ENCODE results near the gene ATP5F1D.

ATP5F1D gene

DNA sequence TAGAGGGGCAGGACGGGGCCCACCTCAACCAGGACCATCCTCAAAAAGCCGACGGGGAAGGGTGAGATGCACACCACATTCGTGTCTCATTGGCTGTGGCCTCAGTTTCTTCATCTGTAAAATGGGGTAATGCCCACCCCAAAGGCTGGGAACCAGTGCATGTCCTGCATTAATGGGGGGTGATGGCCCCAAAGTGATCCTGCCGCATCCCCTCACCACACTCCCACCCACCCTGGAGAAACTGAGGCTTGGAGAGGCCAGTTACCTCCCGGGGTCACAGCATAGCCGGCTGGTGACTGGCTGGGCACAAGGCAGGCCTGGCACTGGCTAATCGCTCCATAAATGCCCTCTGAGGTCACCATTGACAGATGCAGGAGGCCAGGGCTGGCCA lies 6.2 kb downstream of the ATP5F1D start:
- Histone ChIP-seq H3K9me2 (replicated peaks; ENCODE audit: low read depth, low read length) (no peaks in the 10 kb centered on the region), H3K4me2 (ENCODE audit: low read depth, low read length, poor library complexity, severe bottlenecking) (peak overlapping the region; percentile 62), H3K9ac (ENCODE audit: low read depth, low read length, poor library complexity, severe bottlenecking) (peak overlapping the region; percentile 94), H2AFZ (ENCODE audit: low read length) (0 out of 2 replicates have a peak overlapping the region, but pooled peaks have one; percentile 52), H3K9me3 (ENCODE audit: insufficient read depth, low read depth, low read length) (no peaks in the 10 kb centered on the region), H3K4me1 (ENCODE audit: insufficient read depth, low read length, poor library complexity, severe bottlenecking) (peaks cover 21% of the 10 kb centered on the region), H3K36me3 (ENCODE audit: insufficient read depth, low read length) (no peaks in the 10 kb centered on the region), H3K79me2 (ENCODE audit: insufficient read depth, low read length) (peaks cover 45% of the 10 kb centered on the region), H3K4me3 (ENCODE audit: low read length, poor library complexity, severe bottlenecking) (peak overlapping the region; percentile 92), H4K20me1 (ENCODE audit: insufficient read depth, low read length, poor library complexity, severe bottlenecking) (peaks cover 27% of the 10 kb centered on the region), H3K27me3 (ENCODE audit: insufficient read depth, low read length, poor library complexity, severe bottlenecking) (no peaks in the 10 kb centered on the region), H3F3A (ENCODE audit: low read depth) (peaks cover 8% of the 10 kb centered on the region; the same call in 1 of the 2 replicates)
- no peak for TF ChIP-seq CTCF (conservative IDR thresholded peaks at IDR 0.05; ENCODE audit: low read length)
- TF ChIP-seq EZH2phosphoT487 (IDR thresholded peaks at IDR 0.05; ENCODE audit: borderline replicate concordance), result no peak

GRCh38 chr19:1248139-1248785 lies 6.7 kb downstream of the ATP5F1D start, which contains the start of gene MIDN:
TSS of gene MIDN (plus strand) at chr19:1248583. CDS start at chr19:1250297, 1,714 bp downstream.
- Histone ChIP-seq H3K4me3 (ENCODE audit: low read length, poor library complexity, severe bottlenecking) (peak within 1 kb of the TSS; percentile 92), H3F3A (ENCODE audit: low read depth) (peaks cover 8% of the 10 kb centered on the region; the same call in 1 of the 2 replicates), H2AFZ (ENCODE audit: low read length) (peak within 1 kb of the TSS; percentile 67; the same call in 1 of the 2 replicates), H3K27me3 (ENCODE audit: insufficient read depth, low read length, poor library complexity, severe bottlenecking) (no peaks in the 10 kb centered on the region), H3K4me1 (ENCODE audit: insufficient read depth, low read length, poor library complexity, severe bottlenecking) (peaks cover 19% of the 10 kb centered on the region), H3K79me2 (ENCODE audit: insufficient read depth, low read length) (peaks cover 47% of the 10 kb centered on the region), H3K4me2 (ENCODE audit: low read depth, low read length, poor library complexity, severe bottlenecking) (peak within 1 kb of the TSS; percentile 76), H3K9me3 (ENCODE audit: insufficient read depth, low read depth, low read length) (no peaks in the 10 kb centered on the region), H3K9me2 (replicated peaks; ENCODE audit: low read depth, low read length) (no peaks in the 10 kb centered on the region), H3K36me3 (ENCODE audit: insufficient read depth, low read length) (no peaks in the 10 kb centered on the region), H4K20me1 (ENCODE audit: insufficient read depth, low read length, poor library complexity, severe bottlenecking) (peaks cover 31% of the 10 kb centered on the region), H3K9ac (ENCODE audit: low read depth, low read length, poor library complexity, severe bottlenecking) (peak within 1 kb of the TSS; percentile 94)
- peak; percentile 34 for TF ChIP-seq CTCF (conservative IDR thresholded peaks at IDR 0.05; ENCODE audit: low read length)
- TF ChIP-seq EZH2phosphoT487 (IDR thresholded peaks at IDR 0.05; ENCODE audit: borderline replicate concordance), result no peak

DNA sequence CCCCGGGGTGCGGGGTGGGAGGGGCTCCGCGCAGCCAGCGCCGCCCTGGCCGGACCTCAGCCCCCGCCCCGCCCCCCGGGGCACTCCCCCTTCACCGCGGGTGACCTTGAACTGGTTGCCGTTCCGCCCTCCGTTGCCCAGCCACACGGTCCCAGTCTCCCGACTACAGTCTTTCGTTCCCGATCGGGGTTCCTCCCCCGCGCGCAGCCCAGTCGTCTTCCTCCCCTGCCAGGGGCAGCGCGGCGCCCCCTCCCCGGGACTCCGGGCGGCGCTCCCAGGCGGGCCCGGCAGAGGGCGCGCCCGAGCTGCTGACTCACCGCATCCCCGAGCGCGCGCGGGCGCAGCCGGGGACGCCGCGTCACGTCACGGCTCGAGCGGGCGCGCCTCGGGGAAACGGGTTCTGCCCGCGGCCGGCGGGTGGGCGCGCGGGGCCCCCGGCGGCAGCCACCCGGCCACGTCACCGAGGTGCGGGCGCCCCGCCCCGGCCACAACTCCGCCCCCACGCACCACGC lies 7.3 kb downstream of the ATP5F1D start:
- TF ChIP-seq CTCF (conservative IDR thresholded peaks at IDR 0.05; ENCODE audit: low read length) (peak; percentile 72), EZH2phosphoT487 (IDR thresholded peaks at IDR 0.05; ENCODE audit: borderline replicate concordance) (no peak)
- Histone ChIP-seq H3F3A (ENCODE audit: low read depth) (peaks cover 8% of the 10 kb centered on the region; the same call in 1 of the 2 replicates), H3K4me1 (ENCODE audit: insufficient read depth, low read length, poor library complexity, severe bottlenecking) (peaks cover 21% of the 10 kb centered on the region), H3K9me3 (ENCODE audit: insufficient read depth, low read depth, low read length) (no peaks in the 10 kb centered on the region), H4K20me1 (ENCODE audit: insufficient read depth, low read length, poor library complexity, severe bottlenecking) (peaks cover 37% of the 10 kb centered on the region), H3K4me3 (ENCODE audit: low read length, poor library complexity, severe bottlenecking) (peak overlapping the region; percentile 92), H3K4me2 (ENCODE audit: low read depth, low read length, poor library complexity, severe bottlenecking) (peak overlapping the region; percentile 76), H3K27me3 (ENCODE audit: insufficient read depth, low read length, poor library complexity, severe bottlenecking) (no peaks in the 10 kb centered on the region), H3K9ac (ENCODE audit: low read depth, low read length, poor library complexity, severe bottlenecking) (peak overlapping the region; percentile 94), H2AFZ (ENCODE audit: low read length) (no peak overlapping the region), H3K36me3 (ENCODE audit: insufficient read depth, low read length) (no peaks in the 10 kb centered on the region; the same call in 1 of the 2 replicates), H3K79me2 (ENCODE audit: insufficient read depth, low read length) (peaks cover 49% of the 10 kb centered on the region), H3K9me2 (replicated peaks; ENCODE audit: low read depth, low read length) (no peaks in the 10 kb centered on the region)

Measured in Loucy (cell line).